SJSA1 (cell line): ENCODE data around the gene ARHGEF1. TPM values are rescaled to one million over a fixed set of nuclear protein-coding genes. Genes with fewer than 3 reads are reported as not detected.
"Not testable (repeated sequence)": the region's sequence is repeated elsewhere in the genome, so short reads cannot be mapped to it uniquely, and the experiment has no call there.

ENCODE experiments used
- DNase-seq, 2 experiments: peaks; one replicate each; pipeline ENCODE4 v3.0.0-alpha.2; 2015 to 2020; ENCODE audit warnings: low spot score in 2 of 2, low read depth in 1 of 2
- H3K27ac ChIP-seq: fragments of 250-450 bp; sonication (Bioruptor Pico); 2 replicates; pipeline ENCODE4 v1.5.1; 2020; ENCODE audit warnings: mild to moderate bottlenecking, moderate library complexity
- H3K27me3 ChIP-seq: fragments of 250-450 bp; sonication (Bioruptor Pico); replicated peaks from 2 replicates; pipeline ENCODE4 v1.5.1; 2020; ENCODE audit warnings: mild to moderate bottlenecking, moderate library complexity
- H3K36me3 ChIP-seq: fragments of 250-450 bp; sonication (Bioruptor Pico); 2 replicates; pipeline ENCODE4 v1.5.1; 2020; ENCODE audit warnings: mild to moderate bottlenecking
- H3K4me1 ChIP-seq: fragments of 250-450 bp; sonication (Bioruptor Pico); replicated peaks from 2 replicates; pipeline ENCODE4 v1.6.1; 2021; ENCODE audit warnings: mild to moderate bottlenecking
- H3K4me3 ChIP-seq: fragments of 250-450 bp; sonication (Bioruptor Pico); 2 replicates; pipeline ENCODE4 v1.5.1; 2020; ENCODE audit warnings: mild to moderate bottlenecking
- H3K9me3 ChIP-seq: fragments of 250-450 bp; sonication (Bioruptor Pico); replicated peaks from 2 replicates; pipeline ENCODE4 v1.5.1; 2020; ENCODE audit warnings: mild to moderate bottlenecking
- total RNA-seq: library from RNA; depleted of rRNA; stranded (reverse); fragments of >200 nt; shearing (Covaris generic); gene quantifications from 2 replicates; pipeline ENCODE4 v1.2.3, GENCODE V29; 2014

Gene ARHGEF1
- total RNA-seq, 1 experiment from 2014 or later: 44.9 TPM

DNA sequence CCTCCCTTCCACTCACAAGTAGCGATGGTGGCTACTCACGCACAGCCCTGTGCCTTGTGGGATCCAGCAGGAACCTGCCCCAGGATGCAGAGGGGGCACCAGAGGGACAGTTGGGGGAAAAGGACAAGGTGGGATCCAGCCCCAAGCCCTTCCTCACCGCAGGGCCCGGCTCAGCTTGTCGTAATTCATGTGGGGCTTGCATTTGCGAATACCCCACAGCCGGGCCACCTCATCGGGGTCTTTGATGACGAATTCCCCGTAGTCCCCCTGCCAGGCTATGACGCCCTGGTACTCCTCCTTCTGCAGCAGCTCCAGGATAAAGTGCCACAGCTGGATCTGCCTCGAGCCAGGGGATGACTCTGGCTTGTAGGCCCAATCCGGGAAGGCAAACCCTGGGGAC is 26.7 kb downstream of the ARHGEF1 start:
- DNase-seq: no peak
- H3K9me3 ChIP-seq: no peaks in the 10 kb centered on the region
- no peaks in the 10 kb centered on the region for H3K4me1 ChIP-seq
- H3K4me3 ChIP-seq: no peak overlapping the region
- H3K27me3 ChIP-seq: peaks cover 39% of the 10 kb centered on the region
- H3K36me3 ChIP-seq: peaks cover 23% of the 10 kb centered on the region
- no peak overlapping the region for H3K27ac ChIP-seq

GRCh38 chr19:41910240-41910991 is 27.4 kb downstream of the ARHGEF1 start:
- H3K9me3 ChIP-seq: no peaks in the 10 kb centered on the region
- peaks cover 3% of the 10 kb centered on the region; the same call in 1 of the 2 replicates for H3K4me1 ChIP-seq
- peaks cover 16% of the 10 kb centered on the region for H3K36me3 ChIP-seq

DNA sequence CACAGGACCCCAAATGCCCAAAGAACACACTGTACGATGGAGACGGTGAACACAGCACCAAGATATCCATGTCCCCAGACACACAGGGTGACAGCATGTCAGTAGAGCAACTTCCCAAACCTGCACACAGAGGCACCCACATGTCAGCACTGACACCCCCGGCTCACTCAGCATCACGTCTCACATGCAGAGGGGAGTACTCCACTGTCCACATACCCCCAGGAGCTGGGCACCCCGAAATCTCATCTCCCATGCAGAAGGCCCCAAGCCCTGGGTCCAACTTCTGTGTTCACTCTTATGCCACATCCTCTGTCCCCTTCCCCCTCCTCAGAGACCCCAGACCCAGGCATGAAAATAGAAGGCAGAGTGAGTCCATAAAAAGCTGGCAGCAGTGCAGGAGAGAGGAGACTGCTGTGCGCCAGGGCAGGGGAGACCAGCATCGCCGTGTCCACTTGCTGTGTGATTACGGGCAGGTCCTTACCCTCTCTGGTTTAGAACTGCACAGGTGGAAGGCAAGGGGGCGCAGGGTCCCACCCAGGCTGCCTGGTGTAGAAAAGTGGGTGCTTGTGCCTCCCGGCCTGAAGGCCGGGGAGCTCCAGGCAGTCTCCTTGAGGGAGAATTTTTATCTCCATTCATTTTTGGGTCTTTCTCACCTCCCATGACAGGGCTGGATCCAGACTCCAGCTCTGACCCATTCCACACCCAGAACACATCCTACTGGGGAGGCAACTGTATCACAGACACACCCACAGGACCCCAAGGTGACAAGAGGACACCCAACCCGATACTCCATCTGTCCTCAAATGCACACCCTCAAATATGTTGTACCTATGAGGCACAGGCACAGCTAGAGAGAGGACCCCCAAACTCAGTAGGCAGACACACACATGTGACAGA is 28.3 kb downstream of the ARHGEF1 start:
- Histone ChIP-seq H3K4me3 (no peak overlapping the region), H3K36me3 (peaks cover 8% of the 10 kb centered on the region), H3K4me1 (peaks cover 3% of the 10 kb centered on the region; the same call in 1 of the 2 replicates), H3K27me3 (peaks cover 49% of the 10 kb centered on the region), H3K27ac (no peak overlapping the region), H3K9me3 (no peaks in the 10 kb centered on the region)
- no peak for DNase-seq

More at GRCh38 chr19:41910240-41910991, 27.4 kb downstream of the ARHGEF1 start:
- Histone ChIP-seq H3K27ac (no peak overlapping the region), H3K4me3 (no peak overlapping the region), H3K27me3 (peaks cover 42% of the 10 kb centered on the region)
- DNase-seq: peak in 1 of 2 experiments; percentile 12

GRCh38 chr19:41911889-41912731 is 29.1 kb downstream of the ARHGEF1 start:
- no peak for DNase-seq
- peaks cover under 1% of the 10 kb centered on the region; the same call in 1 of the 2 replicates for H3K36me3 ChIP-seq
- peaks cover 3% of the 10 kb centered on the region; the same call in 1 of the 2 replicates for H3K4me1 ChIP-seq
- H3K4me3 ChIP-seq: no peak overlapping the region
- H3K9me3 ChIP-seq: no peaks in the 10 kb centered on the region
- H3K27ac ChIP-seq: no peak overlapping the region
- peaks cover 58% of the 10 kb centered on the region for H3K27me3 ChIP-seq

GRCh38 chr19:41912899-41913537 is 30.0 kb downstream of the ARHGEF1 start:
- Histone ChIP-seq H3K4me3 (no peak overlapping the region), H3K4me1 (peaks cover 3% of the 10 kb centered on the region; the same call in 1 of the 2 replicates), H3K27me3 (peaks cover 59% of the 10 kb centered on the region), H3K9me3 (no peaks in the 10 kb centered on the region), H3K36me3 (no peaks in the 10 kb centered on the region), H3K27ac (no peak overlapping the region)
- DNase-seq: no peak

- H3K36me3 ChIP-seq: no peaks in the 10 kb centered on the region
- no peak overlapping the region for H3K4me3 ChIP-seq
- peaks cover 3% of the 10 kb centered on the region; the same call in 1 of the 2 replicates for H3K4me1 ChIP-seq
- no peak for DNase-seq
- H3K9me3 ChIP-seq: no peaks in the 10 kb centered on the region
- no peak overlapping the region for H3K27ac ChIP-seq
- peaks cover 59% of the 10 kb centered on the region for H3K27me3 ChIP-seq
Measured at GRCh38 chr19:41913538-41914423, 30.8 kb downstream of the ARHGEF1 start.

- H3K4me1 ChIP-seq, DNase-seq, H3K9me3 ChIP-seq, H3K4me3 ChIP-seq, H3K27ac ChIP-seq, H3K36me3 ChIP-seq: not testable (repeated sequence)
- peaks cover 59% of the 10 kb centered on the region for H3K27me3 ChIP-seq
Measured at GRCh38 chr19:41914424-41914834, 31.4 kb downstream of the ARHGEF1 start.

- H3K27ac ChIP-seq: no peak overlapping the region
- H3K4me1 ChIP-seq: peaks cover 3% of the 10 kb centered on the region; the same call in 1 of the 2 replicates
- peaks cover 56% of the 10 kb centered on the region for H3K27me3 ChIP-seq
- DNase-seq: no peak
- no peak overlapping the region for H3K4me3 ChIP-seq
- no peaks in the 10 kb centered on the region for H3K36me3 ChIP-seq
- no peaks in the 10 kb centered on the region for H3K9me3 ChIP-seq
Measured at GRCh38 chr19:41915021-41915775, 32.2 kb downstream of the ARHGEF1 start.

- Histone ChIP-seq H3K9me3 (no peaks in the 10 kb centered on the region), H3K4me3 (no peak overlapping the region), H3K36me3 (no peaks in the 10 kb centered on the region), H3K4me1 (peaks cover 3% of the 10 kb centered on the region; the same call in 1 of the 2 replicates), H3K27me3 (peaks cover 56% of the 10 kb centered on the region), H3K27ac (no peak overlapping the region)
- no peak for DNase-seq
Measured at GRCh38 chr19:41915776-41916414, 32.9 kb downstream of the ARHGEF1 start.

DNA sequence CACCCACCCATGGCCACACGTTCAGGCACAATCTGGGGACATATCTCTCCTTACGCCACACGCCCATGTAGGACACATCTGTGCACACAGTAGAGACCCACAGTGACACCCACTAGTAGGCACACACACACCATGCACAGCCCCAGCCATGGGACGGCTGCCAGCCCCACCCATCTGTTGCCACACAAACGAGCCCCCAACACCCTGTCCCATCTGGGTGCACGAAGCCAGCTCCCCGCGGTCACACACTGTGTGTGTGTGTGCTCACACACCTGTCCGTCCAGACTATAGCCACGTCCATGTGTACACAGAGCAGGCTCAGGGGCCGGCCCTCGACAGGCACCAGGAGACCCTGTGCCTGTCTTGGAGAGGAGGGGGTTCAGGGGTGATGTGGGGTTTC is 34.7 kb downstream of the ARHGEF1 start:
- H3K27ac ChIP-seq: no peak overlapping the region
- no peak for DNase-seq
- H3K27me3 ChIP-seq: peaks cover 54% of the 10 kb centered on the region
- H3K9me3 ChIP-seq: no peaks in the 10 kb centered on the region
- peaks cover 3% of the 10 kb centered on the region; the same call in 1 of the 2 replicates for H3K4me1 ChIP-seq
- H3K36me3 ChIP-seq: no peaks in the 10 kb centered on the region
- no peak overlapping the region for H3K4me3 ChIP-seq

- Histone ChIP-seq H3K27me3 (peaks cover 56% of the 10 kb centered on the region), H3K27ac (no peak overlapping the region), H3K36me3 (no peaks in the 10 kb centered on the region), H3K4me1 (peaks cover 3% of the 10 kb centered on the region; the same call in 1 of the 2 replicates), H3K9me3 (no peaks in the 10 kb centered on the region), H3K4me3 (no peak overlapping the region)
- DNase-seq: no peak
Measured at GRCh38 chr19:41918095-41918494, 35.1 kb downstream of the ARHGEF1 start.
